HG03196 (cell line): ENCODE data around the gene PPP4R4.
A peak's percentile ranks its signal among the peaks of the same experiment; 100 is the strongest.
"Not testable (repeated sequence)": the region's sequence is repeated elsewhere in the genome, so short reads cannot be mapped to it uniquely, and the experiment has no call there.

Experiments used
- ATAC-seq: cut with Tn5 transposase; IDR thresholded peaks from one replicate; pipeline ENCODE4 v1.9.1; 2021; ENCODE audit not compliant: unreplicated experiment

The PPP4R4 gene

GRCh38 chr14:94177806-94178205 is 3.7 kb downstream of the PPP4R4 start:
- ATAC-seq: no peak

- ATAC-seq: no peak
Measured at GRCh38 chr14:94179244-94179643, 5.1 kb downstream of the PPP4R4 start.

- peak; percentile 67 for ATAC-seq
Measured at GRCh38 chr14:94180655-94181271, 6.6 kb downstream of the PPP4R4 start.

- ATAC-seq: no peak
Measured at GRCh38 chr14:94181835-94182234, 7.7 kb downstream of the PPP4R4 start.

- ATAC-seq: no peak
Measured at GRCh38 chr14:94192536-94192935, 18.4 kb downstream of the PPP4R4 start.

- no peak for ATAC-seq
Measured at GRCh38 chr14:94193776-94194175, 19.7 kb downstream of the PPP4R4 start.

- no peak for ATAC-seq
Measured at GRCh38 chr14:94196057-94196456, 21.9 kb downstream of the PPP4R4 start.

- no peak for ATAC-seq
Measured at GRCh38 chr14:94203473-94204210, 29.5 kb downstream of the PPP4R4 start.

GRCh38 chr14:94213021-94213420 is 38.9 kb downstream of the PPP4R4 start:
- ATAC-seq: no peak

GRCh38 chr14:94213741-94214140 is 39.6 kb downstream of the PPP4R4 start:
- ATAC-seq: no peak

GRCh38 chr14:94217116-94217515 is 43.0 kb downstream of the PPP4R4 start:
- ATAC-seq: no peak

GRCh38 chr14:94218198-94218886 is 44.2 kb downstream of the PPP4R4 start:
- not testable (repeated sequence) for ATAC-seq

- ATAC-seq: no peak
Measured at GRCh38 chr14:94224040-94224439, 49.9 kb downstream of the PPP4R4 start.

GRCh38 chr14:94225460-94226378 is 51.6 kb downstream of the PPP4R4 start:
- ATAC-seq: no peak

GRCh38 chr14:94227029-94227428 is 52.9 kb downstream of the PPP4R4 start:
- ATAC-seq: no peak

GRCh38 chr14:94237046-94237445 is 62.9 kb downstream of the PPP4R4 start:
- ATAC-seq: no peak

- no peak for ATAC-seq
Measured at GRCh38 chr14:94237983-94238382, 63.9 kb downstream of the PPP4R4 start.

- no peak for ATAC-seq
Measured at GRCh38 chr14:94239406-94239805, 65.3 kb downstream of the PPP4R4 start.

- no peak for ATAC-seq
Measured at GRCh38 chr14:94244182-94244581, 70.1 kb downstream of the PPP4R4 start.

- not testable (repeated sequence) for ATAC-seq
Measured at GRCh38 chr14:94264195-94264594, 90.1 kb downstream of the PPP4R4 start.

GRCh38 chr14:94267352-94267751 is 93.2 kb downstream of the PPP4R4 start:
- no peak for ATAC-seq
